UCSD-AML1 (cell line): ENCODE data around the gene YIPF5.

Source experiments
- DNase-seq: peaks from one replicate; lab custom pipeline; 2025; ENCODE audit not compliant: unreplicated experiment; lab: John Stamatoyannopoulos, UW

Gene YIPF5

DNA sequence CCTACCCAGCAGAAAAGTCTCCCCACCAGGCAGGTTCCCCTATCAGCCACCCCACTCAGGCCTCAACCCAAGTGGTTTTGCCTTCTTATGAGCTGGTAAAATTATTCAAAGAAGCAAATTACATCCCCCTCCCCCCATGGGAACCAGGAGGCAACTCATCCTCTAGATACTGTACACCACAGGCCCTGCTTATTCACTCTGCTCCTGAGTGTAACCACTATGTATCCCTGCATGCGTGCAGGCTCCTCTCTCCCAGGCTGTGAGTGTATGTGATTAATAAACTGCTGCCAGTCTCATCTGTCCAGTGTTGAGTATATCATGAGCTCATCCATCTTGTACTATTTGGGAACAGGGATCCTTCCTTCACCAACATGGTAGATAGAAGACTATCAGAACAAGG is 8.8 kb upstream of the YIPF5 start:
- DNase-seq = no peak

DNA sequence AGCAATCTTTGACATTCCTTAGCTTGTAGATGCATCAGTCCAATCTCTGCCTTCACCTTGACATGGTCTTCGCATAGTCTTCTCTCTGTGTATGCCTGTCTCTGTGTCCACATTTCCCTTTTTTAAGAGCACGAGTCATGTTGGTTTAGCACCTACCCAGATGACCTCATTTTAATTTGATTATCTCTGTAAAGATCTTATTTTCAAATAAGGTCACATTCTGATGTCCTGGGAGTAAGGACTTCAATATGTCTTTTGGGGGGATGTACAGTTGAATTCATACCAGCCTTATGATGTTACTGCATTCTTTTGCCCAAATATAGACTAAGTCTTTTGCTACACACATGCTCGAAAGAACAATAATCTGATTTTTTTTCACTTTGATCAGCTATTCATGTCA is 7.1 kb upstream of the YIPF5 start:
- DNase-seq = no peak

DNA sequence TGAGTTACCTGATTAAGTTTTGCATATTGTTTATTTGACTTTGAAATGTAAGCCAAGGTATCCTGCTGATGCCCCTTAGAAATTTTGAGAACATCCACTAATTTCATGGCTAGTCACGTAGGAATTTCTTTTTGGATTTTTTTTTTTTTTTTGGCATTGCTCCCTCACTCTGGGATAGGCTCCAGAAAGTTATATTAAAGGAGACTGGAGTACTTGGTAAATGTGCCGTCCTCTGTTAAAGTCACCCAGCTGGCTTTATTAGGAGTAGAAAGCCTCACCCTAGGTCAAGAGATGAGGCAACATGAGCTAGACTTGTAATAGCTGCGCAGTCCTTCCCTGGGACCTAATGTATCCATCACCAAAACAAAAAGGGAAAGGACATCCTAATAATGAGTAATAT is 3.3 kb upstream of the YIPF5 start:
- no peak for DNase-seq

DNA sequence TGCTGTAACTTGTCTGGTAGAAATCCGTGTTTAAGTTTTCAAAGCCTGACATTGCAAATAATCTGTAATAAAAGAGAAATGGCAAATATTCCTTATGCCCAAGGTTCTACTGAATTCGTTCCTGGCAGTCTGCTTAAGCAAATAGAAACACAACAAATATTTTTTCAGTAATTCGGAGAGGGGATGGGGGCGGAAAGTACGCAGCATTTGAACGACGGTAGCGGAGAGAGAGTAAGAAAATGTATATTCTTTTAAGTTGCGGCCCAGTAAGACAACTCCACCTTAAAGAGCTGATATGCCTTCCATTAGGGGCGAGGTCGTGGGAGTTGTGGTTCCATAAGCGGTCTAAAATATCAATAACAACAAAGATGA is 569 bp downstream of the YIPF5 start:
- DNase-seq = no peak

DNA sequence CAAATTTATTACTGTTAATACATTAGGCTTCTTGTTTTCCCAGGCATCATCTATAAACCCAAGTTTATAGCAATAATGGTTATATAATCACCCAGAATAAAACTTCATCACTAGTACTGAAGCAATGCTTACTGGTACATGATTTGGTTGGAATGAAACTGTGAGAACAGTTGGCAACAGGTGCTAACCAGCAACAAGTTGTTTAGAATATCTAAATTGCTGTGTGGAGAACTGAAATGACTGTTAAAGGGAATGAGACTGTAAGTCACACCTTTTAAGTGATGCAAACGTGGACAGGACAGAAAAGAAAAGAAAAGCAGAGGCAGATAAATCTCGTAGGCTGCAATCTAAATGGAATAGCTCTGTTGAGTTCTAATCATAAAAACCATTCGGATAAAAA is 2.5 kb downstream of the YIPF5 start:
- no peak for DNase-seq

DNA sequence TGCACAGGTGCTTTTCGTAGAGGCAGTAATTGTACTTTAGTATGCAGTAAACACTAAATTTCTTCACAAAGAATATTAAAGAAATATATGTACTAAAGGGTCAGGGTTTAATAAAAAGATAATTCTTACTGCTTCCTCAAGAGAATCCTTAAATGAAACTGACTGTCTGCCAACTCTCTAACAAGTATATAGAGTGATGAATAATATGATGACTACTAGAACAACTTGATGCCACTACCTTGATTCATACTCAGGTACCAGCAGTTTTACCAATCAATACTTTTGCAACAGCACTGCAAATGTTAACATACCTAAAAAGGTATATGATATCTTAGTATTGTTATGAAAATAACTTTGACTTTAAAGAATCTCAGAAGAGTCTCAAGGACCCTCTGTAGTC is 3.8 kb downstream of the YIPF5 start:
- no peak for DNase-seq

DNA sequence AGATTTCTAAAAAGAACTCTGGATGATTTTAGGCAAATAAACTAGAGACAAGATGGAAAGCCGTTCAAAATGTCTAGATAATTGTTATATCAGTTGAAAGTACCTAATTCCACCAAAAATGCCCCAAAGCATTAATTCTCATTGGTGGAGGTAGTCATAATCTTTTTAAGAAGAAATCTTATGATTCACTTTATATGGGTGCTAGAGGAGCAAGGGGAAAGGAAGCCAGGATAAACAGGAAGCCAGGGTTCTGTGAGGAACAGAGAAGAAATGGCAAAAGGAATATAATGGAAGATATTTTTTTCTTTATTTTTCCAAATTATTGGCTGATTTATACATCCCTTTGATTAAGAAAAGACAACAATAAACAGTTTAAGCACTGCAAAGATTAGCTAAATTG is 7.8 kb downstream of the YIPF5 start:
- no peak for DNase-seq

DNA sequence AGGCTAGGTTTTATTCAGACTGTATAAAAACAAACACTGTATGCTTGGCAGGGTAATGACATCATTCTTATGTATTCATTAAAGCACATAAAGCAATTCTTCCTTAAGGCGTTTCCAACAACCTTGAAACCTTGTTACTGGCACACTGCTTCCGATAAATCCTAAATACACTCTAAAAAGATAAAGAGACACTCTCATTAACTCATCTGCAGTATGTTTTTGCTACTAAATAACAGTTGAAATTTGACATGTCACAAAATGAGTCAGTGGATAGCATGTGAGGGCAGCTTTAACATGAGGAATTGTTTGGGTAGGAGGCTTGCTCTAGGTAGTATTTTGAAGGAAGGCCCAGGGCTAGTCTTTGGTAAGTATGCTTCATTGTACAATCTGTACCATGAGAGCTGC is 13.7 kb downstream of the YIPF5 start:
- no peak for DNase-seq

DNA sequence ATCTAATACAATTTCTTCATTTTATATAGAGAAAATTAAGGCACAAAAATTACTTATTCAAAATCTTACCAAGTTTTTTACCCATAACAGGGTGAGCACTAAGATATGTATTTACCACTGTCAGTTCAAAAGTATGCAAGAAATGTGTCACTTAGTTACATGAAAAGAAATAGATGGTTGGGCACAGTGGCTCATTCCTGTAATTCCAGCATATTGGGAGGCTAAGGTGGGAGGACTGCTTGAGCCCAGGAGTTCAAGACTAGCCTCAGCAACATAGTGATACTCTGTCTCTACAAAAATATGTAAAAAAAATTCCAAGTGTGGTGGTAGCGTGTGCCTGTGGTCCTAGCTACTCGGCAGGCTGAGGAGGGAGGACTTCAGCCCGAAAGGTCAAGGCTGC is 19.4 kb downstream of the YIPF5 start:
- DNase-seq = no peak

DNA sequence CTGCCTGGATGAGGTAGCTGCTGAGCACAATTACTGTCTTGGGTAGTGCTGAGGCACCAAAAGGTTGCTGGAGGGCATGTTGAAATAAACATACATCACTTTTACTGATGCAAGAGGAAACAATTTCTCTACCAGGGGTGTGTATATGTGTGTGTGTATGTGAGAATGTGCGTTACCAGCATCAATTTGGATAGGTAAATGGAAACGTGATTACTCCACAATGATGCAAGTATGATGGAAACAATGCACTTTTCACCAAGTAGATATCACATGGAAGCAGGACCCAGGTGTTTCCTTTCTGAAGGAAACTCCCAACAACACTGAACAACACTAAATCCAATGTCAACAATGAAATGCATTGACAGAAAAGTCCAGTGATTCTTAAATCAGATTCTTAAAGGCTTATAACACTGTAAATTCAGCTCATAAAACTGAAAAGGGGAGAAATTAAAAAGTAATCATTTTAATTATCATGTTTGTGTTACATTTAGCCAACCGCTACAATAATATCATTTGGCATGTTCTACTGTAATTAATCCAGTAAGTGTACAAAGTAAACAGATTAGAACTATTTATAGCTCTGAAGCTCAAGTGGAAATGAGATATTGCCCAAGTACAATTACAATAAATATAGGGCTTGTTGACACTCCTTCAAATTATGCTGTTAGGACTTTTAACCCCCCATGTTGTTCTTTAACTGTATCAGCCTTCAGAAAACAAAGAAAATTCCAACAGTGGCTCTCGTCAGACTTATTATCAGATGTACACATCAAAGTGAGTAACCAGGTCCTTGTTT is 25.3 kb downstream of the YIPF5 start:
- no peak for DNase-seq

DNA sequence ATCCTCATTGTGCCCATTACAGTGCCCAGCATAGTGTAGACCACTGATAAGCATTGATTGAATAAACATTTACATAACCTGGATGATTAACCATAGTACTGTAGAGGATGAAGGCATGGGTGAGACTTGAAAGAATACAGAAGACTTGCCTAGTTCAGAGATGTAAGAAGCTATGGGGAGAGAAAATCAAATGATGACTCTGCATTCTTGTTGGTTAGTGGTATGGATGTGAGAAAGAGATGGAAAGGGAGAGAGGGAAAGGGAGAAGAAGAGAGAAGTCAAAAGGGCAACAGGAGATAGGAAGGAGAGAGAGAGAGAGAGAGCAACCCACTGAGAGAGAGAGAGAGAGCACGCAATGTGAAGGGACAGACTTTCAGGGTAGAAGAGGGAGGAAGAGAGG is 26.8 kb downstream of the YIPF5 start:
- no peak for DNase-seq

DNA sequence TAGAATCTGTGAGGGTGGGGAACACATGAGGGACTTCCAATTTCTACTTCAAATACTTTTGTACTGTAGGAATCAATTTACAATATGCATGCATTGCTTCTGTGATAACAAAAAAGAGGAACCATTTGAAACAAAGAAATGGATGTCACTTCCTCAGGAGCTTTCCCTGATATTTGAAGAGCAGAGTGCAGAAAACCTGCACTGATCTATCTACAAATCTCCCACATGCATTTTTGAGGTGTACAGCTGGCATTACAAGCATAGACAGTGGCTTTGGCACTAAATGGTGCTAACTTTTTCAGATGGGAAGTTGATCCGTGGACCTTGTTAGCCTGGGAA is 27.7 kb downstream of the YIPF5 start:
- no peak for DNase-seq

DNA sequence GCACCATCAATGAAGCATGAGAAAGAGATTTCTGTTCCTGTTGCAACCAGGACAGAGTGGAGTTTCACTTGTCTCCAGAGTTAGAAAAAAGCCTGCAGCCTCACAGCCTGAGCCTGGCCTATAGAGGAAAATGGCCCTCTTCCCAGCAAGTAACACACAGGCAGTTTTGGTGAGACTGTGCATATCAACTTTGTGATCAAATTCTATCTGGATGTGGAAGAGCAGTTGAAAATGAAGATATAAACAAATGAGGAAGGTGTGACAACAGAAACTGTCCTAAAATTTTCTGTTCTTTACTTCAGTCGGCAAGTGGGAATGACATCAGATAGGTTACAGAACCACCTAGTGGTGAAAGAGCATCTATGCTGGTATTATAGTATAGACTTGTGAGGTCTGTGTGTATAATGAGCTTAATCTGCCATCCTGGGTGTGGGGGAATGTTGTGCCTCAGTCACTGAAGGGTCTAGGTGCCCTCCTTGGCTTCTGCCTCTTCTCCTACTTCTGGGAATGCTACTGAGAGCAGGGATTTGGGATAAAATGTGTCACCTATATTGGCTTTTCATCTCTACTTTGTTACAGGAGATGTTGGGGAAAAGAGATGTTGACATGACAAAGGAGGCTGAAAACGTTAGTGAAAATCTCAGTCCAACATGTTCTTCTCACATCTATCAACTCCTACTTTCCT is 28.2 kb downstream of the YIPF5 start:
- peak; percentile 11 for DNase-seq

DNA sequence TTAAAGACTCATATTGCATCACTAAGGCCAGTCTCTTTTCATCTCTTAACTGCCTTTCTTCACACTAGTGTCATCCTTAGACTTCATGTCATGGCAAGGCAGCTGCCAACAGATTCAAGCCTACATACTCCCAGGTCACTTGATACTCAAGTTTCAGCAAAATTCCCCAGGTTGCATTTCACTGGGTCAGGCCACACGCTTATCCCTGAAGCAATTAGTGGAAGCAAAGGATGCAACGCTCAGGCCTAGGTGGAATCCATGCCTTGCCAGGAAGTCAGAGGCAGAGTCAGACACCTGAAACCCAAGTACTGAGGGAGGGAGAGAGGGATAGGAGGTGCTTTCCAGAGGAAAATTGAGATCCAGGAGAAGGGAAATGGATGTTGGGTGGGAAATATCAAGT is 28.9 kb downstream of the YIPF5 start:
- DNase-seq = no peak

DNA sequence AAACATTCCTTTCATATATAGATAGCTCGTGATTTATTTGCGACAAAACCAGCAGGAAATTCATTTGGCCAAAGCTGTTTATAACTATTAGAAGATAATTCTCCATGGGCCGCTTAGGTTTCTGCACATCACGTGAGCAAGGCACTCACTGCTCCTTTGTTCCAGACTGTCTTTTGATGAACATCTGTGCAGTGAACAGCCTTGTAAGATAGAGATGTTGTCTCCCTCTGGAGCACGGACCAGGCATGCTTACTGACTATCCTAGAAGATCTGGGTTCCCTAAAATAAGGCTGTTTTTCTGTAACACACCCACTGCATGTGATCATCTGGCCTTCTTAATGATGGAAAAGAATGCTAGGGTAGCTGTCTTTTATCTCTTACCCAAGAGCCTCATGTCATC is 30.9 kb downstream of the YIPF5 start:
- DNase-seq = no peak

DNA sequence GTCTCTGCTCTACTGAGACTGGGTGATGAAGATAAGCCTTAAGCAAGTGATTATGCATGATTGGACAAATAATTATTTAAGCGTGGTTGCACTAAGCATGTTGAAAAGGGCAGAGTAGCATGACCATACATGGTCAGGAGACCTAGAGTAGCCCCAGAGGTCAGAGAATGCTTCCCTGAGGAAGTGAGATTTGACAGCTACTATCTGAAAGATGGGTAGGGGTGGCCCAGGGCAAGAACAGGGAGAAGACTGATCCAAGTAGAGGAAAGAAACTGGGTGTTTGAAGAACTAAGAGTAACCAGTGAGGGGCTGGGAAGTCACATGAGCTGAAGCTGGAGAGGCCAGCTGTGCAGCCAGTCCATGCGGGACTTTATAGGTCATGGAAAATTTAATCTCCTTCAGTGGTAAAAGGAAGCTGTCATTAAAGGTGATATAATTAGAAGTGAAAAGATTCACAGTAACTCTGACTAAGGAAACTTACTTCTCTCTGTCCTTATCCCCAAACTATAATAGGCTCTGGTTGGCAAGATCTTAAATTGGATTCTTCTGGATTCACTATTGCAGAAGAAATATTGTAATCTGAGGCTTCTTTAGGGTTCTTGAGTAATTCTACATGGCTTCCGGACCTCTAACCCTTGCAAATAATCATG is 35.2 kb downstream of the YIPF5 start:
- no peak for DNase-seq

DNA sequence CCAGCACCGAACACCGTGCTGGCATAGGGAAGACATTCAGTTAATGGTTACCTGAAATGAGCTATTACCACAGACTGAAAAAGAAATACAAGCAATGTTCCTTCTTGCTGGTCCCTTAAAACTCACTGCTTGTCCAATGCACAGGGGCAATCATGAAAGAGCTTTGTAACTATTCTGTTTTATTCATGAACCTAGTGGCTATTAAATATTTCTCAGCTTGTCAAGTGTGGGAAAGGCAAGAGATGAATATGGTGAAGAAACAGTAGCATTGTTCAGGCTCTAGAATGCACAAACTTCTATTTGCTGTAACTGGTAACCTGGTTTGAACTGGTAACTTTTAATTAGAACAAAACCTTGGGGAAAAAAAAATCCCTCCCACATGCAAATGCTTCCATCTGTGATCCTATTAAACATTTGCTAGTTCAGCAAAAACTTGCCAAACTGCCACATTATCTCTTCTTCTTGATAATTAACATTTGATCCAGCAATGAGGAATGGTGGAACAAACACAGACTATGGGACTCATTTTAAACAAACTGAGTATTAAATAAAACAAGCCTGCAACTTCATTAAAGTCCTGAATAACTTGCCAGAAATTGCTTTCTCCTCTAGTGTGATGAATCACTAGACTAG is 36.1 kb downstream of the YIPF5 start:
- DNase-seq = no peak

DNA sequence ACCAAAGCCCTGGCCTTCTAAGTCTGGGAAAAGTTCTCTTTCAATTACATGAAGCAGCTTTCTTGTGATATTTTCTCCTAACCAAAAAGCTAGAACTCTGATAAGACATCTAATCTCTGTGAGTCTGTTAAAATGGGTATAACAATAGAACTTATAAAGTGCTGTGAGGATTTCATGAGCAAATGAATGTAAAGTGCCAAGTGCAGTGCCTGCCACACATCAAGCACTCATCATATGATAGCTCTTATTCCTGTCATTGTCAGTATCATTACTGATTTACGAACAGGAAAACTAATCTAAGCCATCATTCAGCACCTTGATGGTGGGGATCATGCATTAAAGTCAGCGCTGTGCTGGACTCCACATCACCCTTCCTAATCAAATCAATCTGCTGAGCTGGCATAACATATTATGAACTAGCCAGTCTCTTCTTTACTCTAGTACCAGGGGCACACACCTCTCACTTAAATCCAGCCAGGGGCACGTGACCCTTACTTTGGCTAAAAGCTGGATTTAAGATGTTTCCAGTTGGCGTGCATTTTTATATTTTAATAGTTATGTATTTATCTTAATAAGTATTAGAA is 37.3 kb downstream of the YIPF5 start:
- DNase-seq = no peak

DNA sequence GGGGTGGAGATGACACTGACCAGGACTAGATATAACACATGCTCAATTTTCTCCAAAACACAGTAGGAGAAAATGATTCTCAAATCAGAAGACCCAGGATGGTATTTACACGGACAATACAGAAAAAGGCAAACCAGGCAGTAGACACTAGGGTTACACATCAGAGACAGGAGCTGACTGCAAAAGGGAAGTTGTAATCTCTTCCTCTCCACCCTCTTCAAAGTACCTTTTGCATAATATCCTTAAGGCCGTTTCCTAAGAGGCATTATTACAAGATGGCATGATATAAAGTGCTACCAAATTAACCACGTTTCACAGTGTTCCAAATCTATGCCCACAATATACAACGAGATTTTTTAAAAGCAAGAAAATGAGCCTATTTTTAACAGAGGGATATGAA is 39.2 kb downstream of the YIPF5 start:
- DNase-seq = no peak

DNA sequence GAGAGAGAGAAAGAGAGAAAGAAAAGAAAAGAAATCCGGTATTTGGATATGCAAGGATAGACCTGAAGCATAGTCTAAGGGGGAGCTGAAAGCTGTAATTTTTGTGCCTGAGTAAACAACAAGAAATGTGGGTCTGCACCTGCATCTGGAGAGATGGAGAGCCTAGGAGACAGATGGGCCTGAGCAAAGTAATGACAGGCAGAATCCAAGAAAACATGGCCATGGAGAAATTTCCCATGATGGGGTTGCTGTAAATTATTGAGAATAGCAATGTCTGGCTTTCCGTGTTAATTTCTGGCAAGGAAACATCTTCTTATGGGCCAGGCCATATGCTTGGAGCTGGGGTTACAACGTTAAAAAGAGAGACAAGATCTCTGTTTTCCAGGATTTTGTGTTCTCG is 40.2 kb downstream of the YIPF5 start:
- DNase-seq = no peak

DNA sequence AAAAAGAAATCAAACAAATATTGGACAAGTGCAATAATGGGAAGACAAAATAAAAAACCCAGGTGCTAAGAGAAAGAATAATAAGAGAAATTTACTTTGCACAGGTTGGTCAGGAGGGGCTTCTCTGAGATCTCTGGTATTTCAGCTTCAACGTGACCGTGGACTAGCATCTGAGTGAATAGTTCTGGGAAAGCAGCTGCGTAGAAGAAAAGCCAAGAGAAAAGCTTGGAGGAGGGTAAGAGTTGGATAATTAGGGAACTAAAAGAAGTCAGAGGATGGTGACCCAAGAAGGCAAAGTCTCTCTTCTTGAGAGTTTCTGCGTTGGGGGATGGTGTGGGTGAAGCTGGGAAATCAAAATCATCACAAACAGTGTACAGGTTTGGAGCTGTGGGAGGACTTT is 41.6 kb downstream of the YIPF5 start:
- no peak for DNase-seq

DNA sequence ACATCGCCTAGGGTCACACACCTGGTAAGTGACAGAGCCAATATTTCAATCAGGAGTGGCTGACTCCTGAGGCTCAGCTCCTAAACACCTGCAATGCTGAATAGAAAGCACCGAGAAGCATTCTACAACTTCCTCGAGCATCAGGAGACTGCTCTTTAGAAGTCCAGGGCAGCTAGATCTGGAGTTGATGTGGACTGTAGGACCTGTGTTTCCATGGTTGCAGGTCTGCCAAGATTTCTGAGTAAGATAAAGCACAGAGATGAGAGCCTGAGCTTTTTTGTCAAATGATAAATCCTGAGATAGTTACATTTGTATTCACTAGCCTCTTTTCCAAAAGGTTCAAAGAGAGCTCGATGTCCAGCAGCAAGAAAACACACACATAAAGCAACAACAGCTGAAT is 43.8 kb downstream of the YIPF5 start:
- no peak for DNase-seq
